NCI-H2227 treated with DMSO at 0.1 percent for 48 hours (cell line): ENCODE data around the gene PIK3R1.

Source experiments
- DNase-seq: peaks from one replicate; lab custom pipeline; 2025; lab: John Stamatoyannopoulos, UW

PIK3R1 gene

GRCh38 chr5:68271124-68271523 lies 55.6 kb downstream of the PIK3R1 start:
- DNase-seq: no peak

GRCh38 chr5:68272289-68272688 lies 56.7 kb downstream of the PIK3R1 start:
- DNase-seq: no peak

GRCh38 chr5:68273717-68274409 lies 58.3 kb downstream of the PIK3R1 start:
- DNase-seq: no peak

DNA sequence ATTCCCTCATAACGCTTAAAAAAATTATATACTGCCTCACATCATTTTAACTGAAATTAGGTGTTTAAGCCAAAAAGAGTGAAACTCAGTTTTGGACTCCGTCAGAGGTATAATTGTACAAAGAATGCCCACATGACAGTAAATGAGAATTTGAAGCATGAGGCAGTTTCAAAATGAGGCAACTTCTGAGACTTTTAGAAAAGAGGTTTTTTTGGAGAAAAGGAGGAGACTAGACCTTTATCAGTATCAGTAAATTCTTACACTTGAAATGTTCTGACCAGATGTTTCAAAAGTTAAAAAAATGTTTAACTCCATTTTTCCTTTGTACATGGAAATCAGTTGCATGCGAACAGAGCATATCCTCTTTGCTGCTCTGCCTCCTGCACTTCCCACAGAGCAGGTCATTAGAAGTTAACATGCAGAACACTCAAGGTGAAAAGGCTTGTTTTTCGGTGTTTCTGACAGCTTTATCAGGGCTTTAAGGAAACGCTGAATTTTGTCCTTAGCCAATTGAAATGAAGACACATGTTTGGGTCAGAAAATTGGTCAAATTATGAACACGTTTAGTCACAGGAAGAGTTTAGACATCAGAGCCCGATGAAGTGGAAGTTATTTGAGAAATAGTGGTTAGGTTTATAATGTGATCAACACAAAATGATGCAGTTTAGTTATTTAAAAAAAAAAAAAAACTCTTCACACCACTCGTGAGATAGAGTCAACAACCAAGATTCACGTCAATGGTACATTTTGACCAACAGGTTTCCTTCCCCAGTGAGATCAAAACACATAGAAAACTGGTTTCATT lies 59.5 kb downstream of the PIK3R1 start:
- no peak for DNase-seq

DNA sequence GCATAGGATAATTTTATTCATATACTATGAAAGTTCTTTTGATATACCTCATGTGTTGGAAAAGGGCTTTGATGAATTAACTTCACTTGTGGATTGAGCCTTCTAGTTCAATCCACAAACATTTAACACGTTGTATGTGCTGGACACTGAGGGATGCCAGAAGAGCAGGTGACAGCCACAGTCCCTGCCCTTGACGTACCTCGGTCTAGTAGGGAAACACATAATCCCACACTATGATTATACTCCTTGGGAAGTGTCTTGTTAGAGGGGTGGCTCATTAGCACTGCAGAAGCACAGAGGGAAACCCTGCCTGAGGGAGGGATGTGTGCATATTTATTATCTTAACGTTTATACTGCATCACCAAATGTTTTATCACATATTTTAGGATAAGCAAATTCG lies 61.2 kb downstream of the PIK3R1 start:
- no peak for DNase-seq

DNA sequence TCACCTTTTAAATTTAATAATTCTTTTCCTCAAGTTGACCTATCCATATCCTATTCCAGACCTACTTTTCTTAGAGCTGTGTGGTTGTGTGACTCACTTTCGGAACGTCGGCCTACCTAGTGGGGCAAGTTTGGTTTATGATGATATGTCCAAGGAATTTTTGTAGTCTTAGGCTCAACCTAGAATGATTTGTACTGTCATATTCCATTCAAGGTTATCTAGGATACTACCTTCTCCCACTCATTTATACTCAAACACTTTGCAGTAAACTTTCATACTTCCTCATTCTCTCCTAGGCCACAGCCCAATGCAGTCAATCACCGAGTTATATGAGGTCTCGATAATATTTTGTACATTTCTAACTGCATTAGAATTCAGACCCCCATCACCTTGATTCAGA lies 61.9 kb downstream of the PIK3R1 start:
- DNase-seq: no peak

- DNase-seq: no peak
These were observed 64.4 kb downstream of the PIK3R1 start for GRCh38 chr5:68279984-68280383.

- no peak for DNase-seq
These were observed 66.4 kb downstream of the PIK3R1 start for GRCh38 chr5:68282001-68282400.

DNA sequence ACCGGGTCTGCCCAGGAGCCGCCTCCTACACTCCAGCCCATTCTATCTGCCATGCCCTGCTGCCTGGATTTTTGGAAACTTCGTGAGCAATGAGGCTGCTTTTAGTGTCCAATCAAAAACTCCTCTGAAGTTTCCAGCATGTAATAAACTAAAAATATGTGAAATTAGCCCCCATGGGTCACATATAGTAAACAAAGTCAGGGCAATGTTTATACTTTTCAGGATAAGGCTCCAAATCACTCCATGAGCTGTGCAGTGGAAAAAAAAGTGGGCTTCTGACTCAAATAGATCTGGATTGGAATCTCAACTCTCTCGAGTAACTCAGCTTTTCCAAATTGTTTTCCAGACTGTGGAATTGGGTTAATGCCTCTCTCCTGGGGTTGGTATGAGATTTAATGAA lies 68.2 kb downstream of the PIK3R1 start:
- DNase-seq: no peak

GRCh38 chr5:68285075-68285840 lies 69.7 kb downstream of the PIK3R1 start:
- no peak for DNase-seq

GRCh38 chr5:68285851-68286611 lies 70.5 kb downstream of the PIK3R1 start:
- peak; percentile 9 for DNase-seq

- no peak for DNase-seq
These were observed 71.0 kb downstream of the PIK3R1 start for GRCh38 chr5:68286612-68286912.

- DNase-seq: no peak
These were observed 72.0 kb downstream of the PIK3R1 start for GRCh38 chr5:68287631-68287975.

DNA sequence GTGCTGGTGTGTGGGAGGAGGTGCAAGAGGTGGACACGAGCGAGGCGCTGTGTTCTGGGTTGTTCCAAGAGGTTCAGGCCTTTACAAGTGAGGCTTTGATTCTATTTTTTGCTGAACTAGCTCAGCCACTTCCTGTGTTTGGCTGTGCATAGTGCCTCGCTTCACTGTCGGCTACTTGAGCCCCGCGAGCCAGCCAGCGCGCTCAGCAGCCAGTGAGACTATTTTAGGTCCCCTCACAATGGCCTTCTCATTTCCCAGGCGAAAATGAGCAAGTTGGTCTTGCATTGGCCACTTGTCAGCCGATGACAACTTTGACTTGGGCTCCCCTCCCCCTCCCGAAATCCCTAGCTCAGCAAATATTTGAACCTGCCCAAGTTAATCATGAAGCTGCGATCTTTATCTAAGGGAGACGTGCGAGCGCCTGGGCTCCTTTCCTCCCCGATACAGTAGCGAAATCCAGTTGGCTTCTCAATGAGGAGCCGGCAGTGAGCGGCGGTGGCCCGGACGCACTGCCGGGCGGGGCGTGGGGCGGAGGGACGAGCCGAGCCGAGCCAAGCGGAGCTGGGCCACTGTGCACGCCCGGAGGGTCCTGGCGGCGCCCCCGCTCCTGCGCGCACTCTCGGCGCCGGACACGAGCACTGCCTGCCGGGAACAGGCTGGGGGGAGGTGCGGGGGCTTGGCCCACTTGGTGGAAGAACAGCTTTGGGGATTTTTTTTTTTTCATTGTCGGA lies 72.6 kb downstream of the PIK3R1 start:
- DNase-seq: peak; percentile 77

- DNase-seq: no peak
These were observed 73.2 kb downstream of the PIK3R1 start for GRCh38 chr5:68288707-68289134.

GRCh38 chr5:68289498-68289897 lies 73.9 kb downstream of the PIK3R1 start:
- DNase-seq: no peak

DNA sequence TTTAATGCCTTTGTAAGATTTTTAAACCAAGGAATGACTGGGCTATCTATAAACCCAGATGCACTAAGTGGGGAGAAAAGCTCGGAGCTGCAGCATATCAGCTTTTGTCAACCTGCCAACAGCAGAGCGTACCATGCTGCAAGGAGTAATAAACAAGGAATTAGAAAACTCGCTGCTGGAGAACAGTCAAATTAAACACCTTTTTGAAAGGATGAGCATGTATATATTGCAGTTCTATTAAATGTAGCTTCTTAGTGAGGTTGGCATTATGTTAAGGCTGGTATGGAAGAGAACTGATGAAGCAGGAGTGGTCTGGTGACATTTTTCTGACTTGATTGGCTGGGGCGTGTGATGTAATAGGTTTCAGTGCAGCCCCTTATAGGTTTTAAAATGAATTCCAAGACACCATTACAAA lies 74.7 kb downstream of the PIK3R1 start:
- no peak for DNase-seq

DNA sequence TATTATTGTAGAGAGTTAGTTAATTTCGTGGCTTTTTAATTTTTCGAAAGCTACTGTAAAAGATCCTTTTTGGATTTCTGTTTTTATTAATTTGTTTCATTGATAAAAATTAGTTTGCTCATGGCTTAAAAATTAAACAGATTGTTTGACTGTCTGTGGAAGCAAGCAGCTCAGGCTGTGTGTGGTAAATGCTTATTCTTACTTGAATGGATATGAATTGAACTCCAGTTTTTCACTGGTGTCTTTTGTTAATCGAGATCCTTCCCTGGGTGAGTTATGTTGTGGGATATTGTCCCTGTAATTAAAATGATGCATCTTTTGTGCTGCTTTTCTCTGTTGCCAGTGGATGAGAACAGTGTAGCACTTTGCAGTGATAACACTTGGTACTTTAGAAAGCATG lies 75.3 kb downstream of the PIK3R1 start:
- no peak for DNase-seq

GRCh38 chr5:68292316-68292715 lies 76.8 kb downstream of the PIK3R1 start:
- no peak for DNase-seq

GRCh38 chr5:68295772-68296171 lies 80.2 kb downstream of the PIK3R1 start:
- DNase-seq: no peak

- DNase-seq: no peak
These were observed 81.3 kb downstream of the PIK3R1 start for GRCh38 chr5:68296895-68297294.

- no peak for DNase-seq
These were observed 82.1 kb downstream of the PIK3R1 start for GRCh38 chr5:68297656-68298055.
